K562 (cell line): ENCODE results near the gene PAXIP1. TPM values are rescaled to one million over a fixed set of nuclear protein-coding genes. Genes with fewer than 3 reads are reported as not detected.

Experiments
- ATAC-seq: fragments of 200-7000 bp; cut with Tn5 transposase; 3 replicates; pipeline ENCODE4 v1.9.1; 2020; ENCODE audit warnings: moderate library complexity
- BruUV-seq: library from RNA; stranded (reverse); fragments of 400-500 nt; replicated peaks from 2 replicates; lab custom pipeline; 2021; lab: Mats Ljungman, UMichigan
- CTCF ChIA-PET: fragments of 300-600 bp; formaldehyde crosslinking; extraction: SDS; loops from one replicate; lab custom pipeline; 2021; ENCODE audit warnings: low intra/inter-chr PET ratio; lab: Yijun Ruan, JAX
- POLR2A ChIA-PET: fragments of 300-600, 350-650 bp; sonication (Branson Sonifier 250); formaldehyde crosslinking; extraction: SDS; loops from one replicate; lab custom pipeline; 2021; ENCODE audit warnings: antibody characterized with exemption, inconsistent platforms; lab: Yijun Ruan, JAX
- DNase-seq, 4 experiments: peaks; one replicate each; pipeline versions ENCODE4 v3.0.0 to v3.0.0-alpha.2; 2011 to 2018; ENCODE audit warnings: low spot score in 3 of 4, mixed read lengths in 3 of 4; ENCODE audit errors: extremely low read depth in 1 of 4
- FAIRE-seq: peaks from 2 replicates; lab custom pipeline; 2011; peaks lifted over from hg19 to GRCh38; lab: Jason Lieb, UNC
- H2AFZ ChIP-seq: 2 replicates; pipeline ENCODE4 v1.6.0; 2011; ENCODE audit warnings: low read depth, low read length, control low read depth, inconsistent platforms
- H3K27ac ChIP-seq: fragments of 200-600 bp; 3 replicates; pipeline ENCODE4 v1.8.0; 2011; ENCODE audit warnings: low read depth, mild to moderate bottlenecking, control low read depth, inconsistent platforms, low read length, moderate library complexity, mixed read lengths; ENCODE audit errors: extremely low read depth
- H3K27me3 ChIP-seq, 2 experiments: fragments of 300-600 bp in 1 of 2; 2 replicates in 1 of 2; 3 replicates in 1 of 2; pipeline versions ENCODE4 v1.6.0 to v1.8.0; 2011; ENCODE audit warnings: inconsistent platforms in 2 of 2, low read length in 2 of 2, mild to moderate bottlenecking in 1 of 2, mixed read lengths in 1 of 2, moderate library complexity in 1 of 2; ENCODE audit not compliant: control insufficient read depth in 2 of 2, insufficient read depth in 2 of 2
- H3K36me3 ChIP-seq: fragments of 300-600 bp; 3 replicates; pipeline ENCODE4 v1.8.0; 2011; ENCODE audit warnings: mild to moderate bottlenecking, low read length, inconsistent platforms; ENCODE audit not compliant: control insufficient read depth, insufficient read depth
- H3K4me1 ChIP-seq, 2 experiments: fragments of 200-600 bp in 1 of 2; replicated peaks in 1 of 2; 2 replicates in 1 of 2; 3 replicates in 1 of 2; pipeline versions ENCODE4 v1.5.1 to v1.8.0; 2011; ENCODE audit warnings: inconsistent platforms in 2 of 2, low read length in 2 of 2, mild to moderate bottlenecking in 1 of 2, mixed read lengths in 1 of 2, moderate library complexity in 1 of 2; ENCODE audit not compliant: control insufficient read depth in 2 of 2, insufficient read depth in 2 of 2
- H3K4me2 ChIP-seq: 2 replicates; pipeline ENCODE4 v1.6.1; 2011; ENCODE audit warnings: low read length, control low read depth, inconsistent platforms, mixed read lengths; ENCODE audit not compliant: insufficient read depth
- H3K4me3 ChIP-seq: fragments of 200-600 bp; sonication (generic), shearing (Covaris generic); 2 replicates; pipeline ENCODE4 v1.5.1; 2016; ENCODE audit warnings: control low read depth, inconsistent platforms
- H3K79me2 ChIP-seq: fragments of 200-600 bp; 3 replicates; pipeline ENCODE4 v1.8.0; 2011; ENCODE audit warnings: low read length, inconsistent platforms; ENCODE audit not compliant: control insufficient read depth, insufficient read depth
- H3K9ac ChIP-seq, 2 experiments: 2 replicates each; pipeline versions ENCODE4 v1.6.0 to v1.6.1; 2011; ENCODE audit warnings: low read depth in 2 of 2, low read length in 2 of 2, control low read depth in 1 of 2, inconsistent platforms in 1 of 2, mild to moderate bottlenecking in 1 of 2, mixed read lengths in 1 of 2; ENCODE audit not compliant: insufficient read depth in 1 of 2
- H3K9me1 ChIP-seq: one replicate; pipeline ENCODE4 v1.6.0; 2011; ENCODE audit warnings: inconsistent platforms, mild to moderate bottlenecking, low read length, moderate library complexity; ENCODE audit not compliant: control insufficient read depth, insufficient read depth
- H3K9me3 ChIP-seq: replicated peaks from 2 replicates; pipeline ENCODE4 v1.5.1; 2011; ENCODE audit warnings: low read depth, low read length, inconsistent platforms; ENCODE audit not compliant: control insufficient read depth, insufficient read depth
- H4K20me1 ChIP-seq: replicated peaks from 2 replicates; pipeline ENCODE4 v1.6.1; 2011; ENCODE audit warnings: low read length, inconsistent platforms, mixed read lengths; ENCODE audit not compliant: control insufficient read depth, insufficient read depth
- BMI1 ChIP-seq: fragments of 150-350 bp; IDR thresholded peaks from 2 replicates; pipeline ENCODE4 v1.6.1; 2014; ENCODE audit warnings: low read length
- HDAC6 ChIP-seq: IDR thresholded peaks from 2 replicates; pipeline ENCODE4 v1.6.1; 2012; ENCODE audit warnings: low read depth, mild to moderate bottlenecking, control low read depth, inconsistent platforms, low read length, moderate library complexity
- KDM2B ChIP-seq: fragments of 250-450 bp; sonication (Bioruptor Pico); IDR thresholded peaks from 2 replicates; pipeline ENCODE4 v1.8.0; 2021; ENCODE audit warnings: mild to moderate bottlenecking, moderate library complexity
- KLF16 ChIP-seq: IDR thresholded peaks from 2 replicates; pipeline ENCODE4 v1.6.1; 2016; ENCODE audit warnings: antibody characterized with exemption
- MCM7 ChIP-seq, 2 experiments: fragments of 450-650 bp; IDR thresholded peaks; 2 replicates each; pipeline ENCODE4 v1.6.1; 2016 to 2018
- NCOA2 ChIP-seq, 2 experiments: fragments of 450-650 bp; IDR thresholded peaks; 2 replicates each; pipeline ENCODE4 v1.6.1; 2018; ENCODE audit warnings: mild to moderate bottlenecking in 2 of 2, moderate library complexity in 1 of 2; ENCODE audit not compliant: partially characterized antibody in 2 of 2
- NCOA4 ChIP-seq: fragments of 450-650 bp; IDR thresholded peaks from 2 replicates; pipeline ENCODE4 v1.6.1; 2018; ENCODE audit warnings: mild to moderate bottlenecking; ENCODE audit not compliant: partially characterized antibody
- SETDB1 ChIP-seq: IDR thresholded peaks from one replicate; pipeline ENCODE4 v1.6.1; 2012; ENCODE audit warnings: low read length, control low read depth, inconsistent platforms
- U2AF1 ChIP-seq: fragments of 200-400 bp; formaldehyde crosslinking; optimal IDR thresholded peaks from 2 replicates; pipeline ENCODE3; 2017; ENCODE audit warnings: mild to moderate bottlenecking, low read depth, low read length, moderate library complexity
- WGBS: fragments of 100-300 bp; shearing (Covaris generic); methylation state at CpG from one replicate; pipeline ENCODE4 v1.1.6; 2016; ENCODE audit warnings: low coverage, mixed read lengths; ENCODE audit not compliant: insufficient coverage; ENCODE audit errors: missing lambda C conversion rate; 5-methylcytosine and 5-hydroxymethylcytosine counted together
- in situ Hi-C: fragments of 300-500 bp; cut with MboI; formaldehyde crosslinking; loops from 4 replicates; pipeline ENCODE4 v1.15.0; 2018; ENCODE audit warnings: inconsistent platforms, mixed read lengths
- intact Hi-C: fragments of 100-400 bp; cut with micrococcal nuclease; formaldehyde crosslinking; loops from 2 replicates; pipeline ENCODE4 v1.14.2; 2022
- polyA plus RNA-seq, 8 experiments: library from polyadenylated mRNA; depleted of rRNA in 4 of 8; stranded (reverse) in 5 of 8; unstranded in 3 of 8; fragments of >200 nt; fragmentation: Nextera tagmentation in 2 of 8; fragmentation: Illumina TruSeq in 1 of 8; extraction: Ambion mirVana in 2 of 8; extraction: Trizol in 1 of 8; gene quantifications; 2 replicates each; pipeline versions ENCODE4 v1.2.1 to v1.2.3, GENCODE V29; 2011 to 2014; ENCODE audit warnings: inconsistent platforms in 1 of 8, missing spikeins in 1 of 8
- total RNA-seq, 7 experiments: library from RNA; depleted of rRNA in 6 of 7; stranded (reverse); fragments of >200 nt in 6 of 7; fragmentation: Illumina TruSeq in 2 of 7; extraction: Trizol in 2 of 7; gene quantifications; 2 replicates each; pipeline versions ENCODE4 v1.2.1 to v1.2.3, GENCODE V29; 2011 to 2021; ENCODE audit warnings: low replicate concordance in 1 of 7
- TF ChIP-seq, protein P1 (sequence below): sonication (generic); formaldehyde crosslinking; IDR thresholded peaks from 2 replicates; pipeline ENCODE4 v1.8.1; 2022; ENCODE audit warnings: missing genetic modification reagents
- TF ChIP-seq, protein P2 (sequence below): sonication (generic); formaldehyde crosslinking; IDR thresholded peaks from 2 replicates; pipeline ENCODE4 v1.8.1; 2023; ENCODE audit warnings: mild to moderate bottlenecking, missing genetic modification reagents, moderate library complexity
- TF ChIP-seq, protein P3 (sequence below): sonication (generic); formaldehyde crosslinking; IDR thresholded peaks from 2 replicates; pipeline ENCODE4 v1.8.1; 2023; ENCODE audit warnings: mild to moderate bottlenecking, missing genetic modification reagents

PAXIP1 gene
- total and polyA plus RNA-seq, 9 of the 15 experiments (the other 6 are each of a cell fraction or from before 2014, with no cell fraction given), result 9.7 to 37.9 (median 28.4) TPM

DNA sequence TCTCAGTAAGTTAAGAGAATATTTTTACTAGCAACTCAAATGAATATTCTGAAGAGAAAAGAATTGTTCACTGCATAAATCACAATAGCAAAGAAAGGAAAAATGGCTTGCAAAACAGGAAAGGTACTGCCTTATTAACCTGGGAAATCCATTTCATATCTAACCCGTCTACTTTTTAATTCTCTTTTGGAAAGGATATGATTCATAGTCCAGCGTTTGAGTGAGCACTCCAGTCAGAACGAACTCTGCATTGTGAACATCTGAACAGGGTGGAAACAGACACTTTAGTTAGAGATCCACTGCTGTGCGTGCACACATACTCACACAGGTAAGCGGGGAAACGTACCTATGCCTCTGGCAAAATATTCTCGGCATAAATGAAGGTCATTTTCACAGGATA lies 56.8 kb downstream of the PAXIP1 start:
- no TSS peak for BruUV-seq
- Histone ChIP-seq H3K79me2 (no peaks in the 10 kb centered on the region), H3K4me1 (no peaks in the 10 kb centered on the region), H3K27ac (no peak overlapping the region), H3K27me3 (no peaks in the 10 kb centered on the region), H3K9me3 (no peaks in the 10 kb centered on the region), H3K36me3 (peaks cover 67% of the 10 kb centered on the region)
- ATAC-seq (no peak), DNase-seq (no peak), FAIRE-seq (no peak)
- in situ Hi-C loops, result no loop called here
- WGBS, result 90% methylated on average over 7 of the region's 7 CpGs
- intact Hi-C loops, result no loop called here
- TF ChIP-seq BMI1, result no peak
- TF ChIP-seq KLF16, result no peak
- TF ChIP-seq KDM2B (CRISPR knock-in tag), result no peak
- TF ChIP-seq NCOA2 (IDR thresholded peaks at IDR 0.05; ENCODE audit: partially characterized antibody in 2 of 2), result no peak
- no peak for TF ChIP-seq HDAC6
- TF ChIP-seq, protein P1, sequence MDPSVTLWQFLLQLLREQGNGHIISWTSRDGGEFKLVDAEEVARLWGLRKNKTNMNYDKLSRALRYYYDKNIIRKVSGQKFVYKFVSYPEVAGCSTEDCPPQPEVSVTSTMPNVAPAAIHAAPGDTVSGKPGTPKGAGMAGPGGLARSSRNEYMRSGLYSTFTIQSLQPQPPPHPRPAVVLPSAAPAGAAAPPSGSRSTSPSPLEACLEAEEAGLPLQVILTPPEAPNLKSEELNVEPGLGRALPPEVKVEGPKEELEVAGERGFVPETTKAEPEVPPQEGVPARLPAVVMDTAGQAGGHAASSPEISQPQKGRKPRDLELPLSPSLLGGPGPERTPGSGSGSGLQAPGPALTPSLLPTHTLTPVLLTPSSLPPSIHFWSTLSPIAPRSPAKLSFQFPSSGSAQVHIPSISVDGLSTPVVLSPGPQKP (CRISPR knock-in tag), result no peak
- TF ChIP-seq, protein P2, sequence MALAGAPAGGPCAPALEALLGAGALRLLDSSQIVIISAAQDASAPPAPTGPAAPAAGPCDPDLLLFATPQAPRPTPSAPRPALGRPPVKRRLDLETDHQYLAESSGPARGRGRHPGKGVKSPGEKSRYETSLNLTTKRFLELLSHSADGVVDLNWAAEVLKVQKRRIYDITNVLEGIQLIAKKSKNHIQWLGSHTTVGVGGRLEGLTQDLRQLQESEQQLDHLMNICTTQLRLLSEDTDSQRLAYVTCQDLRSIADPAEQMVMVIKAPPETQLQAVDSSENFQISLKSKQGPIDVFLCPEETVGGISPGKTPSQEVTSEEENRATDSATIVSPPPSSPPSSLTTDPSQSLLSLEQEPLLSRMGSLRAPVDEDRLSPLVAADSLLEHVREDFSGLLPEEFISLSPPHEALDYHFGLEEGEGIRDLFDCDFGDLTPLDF (CRISPR knock-in tag), result no peak
- TF ChIP-seq, protein P3, sequence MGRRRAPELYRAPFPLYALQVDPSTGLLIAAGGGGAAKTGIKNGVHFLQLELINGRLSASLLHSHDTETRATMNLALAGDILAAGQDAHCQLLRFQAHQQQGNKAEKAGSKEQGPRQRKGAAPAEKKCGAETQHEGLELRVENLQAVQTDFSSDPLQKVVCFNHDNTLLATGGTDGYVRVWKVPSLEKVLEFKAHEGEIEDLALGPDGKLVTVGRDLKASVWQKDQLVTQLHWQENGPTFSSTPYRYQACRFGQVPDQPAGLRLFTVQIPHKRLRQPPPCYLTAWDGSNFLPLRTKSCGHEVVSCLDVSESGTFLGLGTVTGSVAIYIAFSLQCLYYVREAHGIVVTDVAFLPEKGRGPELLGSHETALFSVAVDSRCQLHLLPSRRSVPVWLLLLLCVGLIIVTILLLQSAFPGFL, result no peak
- no peak for TF ChIP-seq SETDB1
- no peak for TF ChIP-seq MCM7 (IDR thresholded peaks at IDR 0.05)
- TF ChIP-seq U2AF1, result no peak
- TF ChIP-seq NCOA4, result no peak
- TF ChIP-seq, all 486 proteins: peak for 0
- H4K20me1 ChIP-seq, result no peaks in the 10 kb centered on the region; the same call in 1 of the 2 replicates
- H3K9me1 ChIP-seq, result no peaks in the 10 kb centered on the region
- no peak overlapping the region for H3K4me3 ChIP-seq
- no peak overlapping the region for H3K9ac ChIP-seq
- ChIA-PET CTCF (no interaction called here), POLR2A (no interaction called here)
- no peak overlapping the region for H2AFZ ChIP-seq
- H3K4me2 ChIP-seq, result no peak overlapping the region
